HG03025 (cell line): Measurements from ENCODE around the gene ANXA8L1.
"Not testable (repeated sequence)": the region's sequence is repeated elsewhere in the genome, so short reads cannot be mapped to it uniquely, and the experiment has no call there.

Experiments used
- ATAC-seq: cut with Tn5 transposase; IDR thresholded peaks from one replicate; pipeline ENCODE4 v1.9.1; 2021; ENCODE audit warnings: mild to moderate bottlenecking, moderate library complexity; ENCODE audit not compliant: unreplicated experiment, low FRiP score

Gene ANXA8L1

DNA sequence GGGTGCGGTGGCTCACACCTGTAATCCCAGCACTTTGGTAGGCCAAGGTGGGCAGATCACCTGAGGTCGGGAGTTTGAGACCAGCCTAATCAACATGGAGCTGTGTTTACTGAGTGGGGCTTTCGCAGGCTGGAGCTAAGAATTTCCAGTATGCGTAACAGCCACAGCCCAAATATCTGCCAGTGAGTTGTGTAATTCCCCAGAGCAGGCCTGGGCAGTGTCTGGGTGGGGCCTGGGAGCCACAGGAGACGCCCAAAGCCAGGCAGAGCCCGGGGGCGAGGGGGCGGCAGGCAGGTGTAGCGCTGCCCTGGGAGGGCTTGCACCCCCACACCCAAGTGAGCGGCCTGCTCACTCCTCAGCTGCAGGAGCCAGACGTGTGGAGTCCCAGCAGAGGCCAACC, at the start of gene ANXA8L1:
Gene ANXA8L1, plus strand, starts transcription at position 371 of the 400 bp plus-strand sequence. CDS start 76 bp downstream, outside the sequence.
- ATAC-seq = not testable (repeated sequence)

GRCh38 chr10:46326066-46326465, 49.5 kb upstream of the ANXA8L1 start:
- ATAC-seq = no peak

GRCh38 chr10:46326971-46327370, 48.6 kb upstream of the ANXA8L1 start:
- ATAC-seq = no peak

- ATAC-seq = no peak
Observed at GRCh38 chr10:46327685-46328084, 47.9 kb upstream of the ANXA8L1 start.

DNA sequence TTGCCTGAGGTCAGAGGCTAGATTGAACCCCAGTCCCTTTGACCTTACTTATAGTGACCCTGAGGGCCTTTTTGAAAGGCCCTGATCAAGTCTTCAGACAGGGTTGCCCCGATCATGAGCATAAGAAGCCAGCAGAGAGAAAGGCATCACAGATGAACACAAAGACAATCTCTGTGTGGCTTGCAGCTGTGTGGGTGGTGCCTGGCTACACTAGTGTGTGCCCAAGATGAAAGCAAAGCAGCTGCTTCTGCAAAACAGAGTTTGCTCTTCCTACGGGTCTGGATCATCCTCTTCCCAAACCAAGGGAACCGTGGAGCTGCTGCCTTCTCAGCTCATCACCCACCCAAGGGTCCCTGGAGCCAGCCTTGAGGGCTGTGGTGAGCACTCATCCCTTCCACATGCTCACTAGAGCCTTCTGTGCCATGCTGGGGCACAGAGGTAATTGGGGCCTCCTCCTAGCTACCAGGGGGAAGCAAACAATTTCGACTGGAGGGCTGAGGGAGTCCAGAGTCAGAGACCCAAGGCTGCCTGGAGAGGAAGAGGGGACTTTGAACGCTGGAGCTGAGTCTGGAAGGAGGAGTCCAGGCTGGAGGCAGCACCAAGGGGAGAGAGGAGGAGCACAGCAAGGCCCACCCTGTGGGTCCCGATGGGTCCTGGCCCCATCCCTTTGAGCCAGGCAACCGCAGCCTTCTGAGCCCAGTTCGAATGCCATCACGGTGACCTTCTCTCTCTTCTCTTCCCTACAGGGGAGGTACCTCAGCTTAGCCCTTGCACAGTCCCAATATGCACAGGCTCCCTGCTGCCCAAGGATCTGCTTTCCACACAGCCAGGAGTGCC, 46.5 kb upstream of the ANXA8L1 start:
- ATAC-seq = no peak

GRCh38 chr10:46329690-46330016, 45.9 kb upstream of the ANXA8L1 start:
- ATAC-seq = no peak

GRCh38 chr10:46330894-46331293, 44.7 kb upstream of the ANXA8L1 start:
- no peak for ATAC-seq

DNA sequence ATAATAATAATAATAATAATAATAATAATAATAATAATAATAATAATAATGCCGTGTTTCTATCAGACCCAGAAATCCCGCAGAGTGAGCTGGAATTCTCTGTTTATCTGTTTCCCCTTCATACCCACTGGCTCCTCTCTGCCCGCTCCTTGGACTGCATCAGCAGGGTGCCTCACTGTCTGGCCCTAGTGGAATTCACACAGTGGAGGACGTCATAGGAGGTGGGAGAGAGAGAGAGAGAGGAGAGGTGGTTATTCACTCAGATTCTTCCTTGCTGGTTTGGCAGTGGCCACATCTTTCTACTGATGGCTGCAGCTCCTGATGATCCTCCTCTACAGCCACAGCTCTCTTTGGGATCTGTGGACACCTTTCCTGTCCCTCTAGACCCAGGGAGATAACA, 10.1 kb upstream of the ANXA8L1 start:
- not testable (repeated sequence) for ATAC-seq

DNA sequence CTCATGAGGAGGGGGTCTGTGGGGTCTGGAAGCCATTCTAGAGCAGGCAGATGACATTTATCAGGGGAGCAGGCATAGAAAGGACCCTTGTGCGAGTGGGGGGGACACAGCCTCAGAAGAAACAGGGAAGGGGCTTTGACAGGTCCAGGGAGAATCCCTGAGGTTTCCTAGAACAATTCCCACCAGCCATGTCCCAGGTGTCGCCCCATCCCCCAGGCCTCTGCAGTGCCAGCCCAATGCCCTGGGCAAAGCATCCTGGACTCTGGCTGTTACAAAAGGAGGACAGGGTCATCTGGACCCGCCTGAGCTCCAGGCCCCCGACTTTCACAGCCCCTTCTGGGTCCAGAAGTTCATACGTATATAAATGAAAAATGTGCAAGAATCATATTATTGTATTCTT, 8.4 kb upstream of the ANXA8L1 start:
- ATAC-seq = not testable (repeated sequence)

- not testable (repeated sequence) for ATAC-seq
Observed at GRCh38 chr10:46367666-46368240, 7.8 kb upstream of the ANXA8L1 start.

GRCh38 chr10:46368956-46369355, 6.6 kb upstream of the ANXA8L1 start:
- ATAC-seq = not testable (repeated sequence)

DNA sequence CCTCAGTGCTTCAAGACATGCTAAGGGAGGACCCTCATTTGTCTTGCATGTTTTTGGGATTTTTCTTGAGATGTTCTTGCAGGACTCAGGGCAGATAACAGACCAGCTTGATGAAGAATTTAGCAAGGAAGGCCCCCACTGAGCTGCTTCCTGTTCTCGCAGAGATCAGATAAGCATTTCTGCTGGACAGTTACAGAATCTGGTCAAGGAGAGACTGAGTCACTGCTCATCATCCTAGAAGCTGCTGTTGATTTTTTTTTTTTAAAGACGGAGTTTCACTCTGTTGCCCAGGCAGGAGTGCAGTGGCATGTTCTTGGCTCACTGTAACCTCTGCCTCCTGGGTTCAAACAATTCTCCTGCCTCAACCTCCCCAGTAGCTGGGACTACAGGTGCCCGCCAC, 1.2 kb upstream of the ANXA8L1 start:
- not testable (repeated sequence) for ATAC-seq

DNA sequence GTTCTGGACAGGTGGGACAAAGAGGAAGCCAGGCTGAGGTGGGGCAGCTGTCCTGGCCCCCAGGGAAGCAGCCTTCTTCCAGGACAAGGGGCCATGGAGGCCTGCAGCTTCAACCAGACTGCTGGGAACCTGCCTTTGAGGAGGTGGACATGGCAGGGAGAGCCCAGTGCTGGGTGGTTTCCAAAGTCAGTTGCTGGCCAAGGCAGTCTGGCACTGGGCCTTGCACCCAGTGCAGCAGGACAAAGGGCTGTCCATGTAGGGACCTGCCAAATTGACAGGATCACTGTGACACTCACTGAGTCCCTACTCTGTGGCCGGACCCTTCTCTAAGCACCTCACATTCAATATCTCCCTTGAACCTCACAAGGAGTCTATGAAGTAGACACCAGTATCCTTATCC, 1.4 kb downstream of the ANXA8L1 start:
- not testable (repeated sequence) for ATAC-seq

GRCh38 chr10:46377651-46378050, 2.1 kb downstream of the ANXA8L1 start:
- not testable (repeated sequence) for ATAC-seq

DNA sequence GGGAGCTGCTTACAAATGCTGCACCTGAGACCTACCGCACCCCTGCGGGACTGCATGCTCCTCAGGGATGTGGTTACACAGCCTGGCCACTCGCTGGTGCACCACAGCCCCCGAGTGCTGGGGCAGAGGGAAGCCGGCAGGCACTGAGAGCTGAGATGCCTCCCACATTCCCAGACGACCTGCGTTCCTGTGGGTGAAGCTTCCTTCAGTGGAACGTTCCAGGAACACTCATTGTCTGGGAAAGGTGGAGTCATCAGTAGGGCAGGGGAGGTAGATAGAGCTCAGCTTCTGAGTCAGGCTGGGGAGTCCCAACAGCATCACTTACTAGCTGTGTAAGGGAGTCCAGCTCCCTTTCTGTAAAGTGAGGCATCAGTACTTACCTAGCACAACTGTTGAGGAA, 2.5 kb downstream of the ANXA8L1 start:
- not testable (repeated sequence) for ATAC-seq

- not testable (repeated sequence) for ATAC-seq
Observed at GRCh38 chr10:46379233-46379848, 3.8 kb downstream of the ANXA8L1 start.

DNA sequence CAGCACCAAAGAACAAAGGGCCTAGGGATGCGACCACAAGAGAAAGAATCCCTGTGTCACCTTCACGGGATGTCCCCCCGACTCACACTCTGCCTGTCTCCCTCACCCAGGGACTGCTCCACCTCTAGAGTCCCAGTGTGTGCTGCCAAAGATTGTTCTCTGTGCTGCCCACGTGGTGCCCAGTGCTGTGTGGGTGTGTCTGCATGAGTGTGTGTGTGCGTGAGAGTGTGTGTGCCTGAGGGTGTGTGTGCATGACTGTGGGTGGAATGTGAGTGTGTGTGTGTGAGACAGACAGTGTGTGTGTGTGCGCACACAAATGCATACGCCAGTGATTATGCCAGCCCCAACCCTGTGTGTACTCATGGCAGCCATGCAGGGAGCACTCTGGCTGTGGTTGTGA, 10.3 kb downstream of the ANXA8L1 start:
- ATAC-seq = not testable (repeated sequence)

DNA sequence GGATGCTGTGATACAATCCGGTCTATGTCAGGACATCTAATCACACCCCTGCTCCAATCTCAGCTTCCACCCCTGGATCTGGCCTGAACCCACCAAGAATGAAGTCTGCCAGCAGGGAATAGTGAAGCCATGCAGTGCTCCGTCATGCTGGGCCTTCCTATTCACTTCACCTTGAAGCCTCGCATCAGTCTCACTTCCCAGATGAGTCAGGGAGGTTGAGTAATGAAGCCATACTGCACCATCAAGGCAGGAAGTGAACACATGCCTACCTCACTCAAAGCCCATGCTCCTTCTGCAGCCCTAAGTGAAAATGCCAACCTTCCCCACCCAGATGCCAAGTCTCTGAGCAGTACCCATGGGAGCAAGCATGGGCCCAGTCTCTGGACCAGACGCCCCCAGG, 11.1 kb downstream of the ANXA8L1 start:
- ATAC-seq = not testable (repeated sequence)

- ATAC-seq = not testable (repeated sequence)
Observed at GRCh38 chr10:46387309-46387902, 11.8 kb downstream of the ANXA8L1 start.

GRCh38 chr10:46391422-46391821, 15.8 kb downstream of the ANXA8L1 start:
- not testable (repeated sequence) for ATAC-seq
